ENCODE data around the gene RNU6-1.

Gene RNU6-1

GRCh38 chr15:67878712-67879206, 38.9 kb upstream of the RNU6-1 start:
- DNase-seq = no peak
- H3K4me3 Mint-ChIP-seq = no peak overlapping the region
- peaks cover 8% of the 10 kb centered on the region for H3K9me3 Mint-ChIP-seq
- no peaks in the 10 kb centered on the region for H3K36me3 Mint-ChIP-seq (ENCODE audit: low read depth)
- no peak overlapping the region for H3K27ac Mint-ChIP-seq
- peaks cover 12% of the 10 kb centered on the region for H3K27me3 Mint-ChIP-seq (ENCODE audit: low read depth, poor library complexity)
- TF ChIP-seq, protein P1, sequence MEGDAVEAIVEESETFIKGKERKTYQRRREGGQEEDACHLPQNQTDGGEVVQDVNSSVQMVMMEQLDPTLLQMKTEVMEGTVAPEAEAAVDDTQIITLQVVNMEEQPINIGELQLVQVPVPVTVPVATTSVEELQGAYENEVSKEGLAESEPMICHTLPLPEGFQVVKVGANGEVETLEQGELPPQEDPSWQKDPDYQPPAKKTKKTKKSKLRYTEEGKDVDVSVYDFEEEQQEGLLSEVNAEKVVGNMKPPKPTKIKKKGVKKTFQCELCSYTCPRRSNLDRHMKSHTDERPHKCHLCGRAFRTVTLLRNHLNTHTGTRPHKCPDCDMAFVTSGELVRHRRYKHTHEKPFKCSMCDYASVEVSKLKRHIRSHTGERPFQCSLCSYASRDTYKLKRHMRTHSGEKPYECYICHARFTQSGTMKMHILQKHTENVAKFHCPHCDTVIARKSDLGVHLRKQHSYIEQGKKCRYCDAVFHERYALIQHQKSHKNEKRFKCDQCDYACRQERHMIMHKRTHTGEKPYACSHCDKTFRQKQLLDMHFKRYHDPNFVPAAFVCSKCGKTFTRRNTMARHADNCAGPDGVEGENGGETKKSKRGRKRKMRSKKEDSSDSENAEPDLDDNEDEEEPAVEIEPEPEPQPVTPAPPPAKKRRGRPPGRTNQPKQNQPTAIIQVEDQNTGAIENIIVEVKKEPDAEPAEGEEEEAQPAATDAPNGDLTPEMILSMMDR (IDR thresholded peaks at IDR 0.05) = no peak
- peaks cover 45% of the 10 kb centered on the region for H3K4me1 Mint-ChIP-seq

DNA sequence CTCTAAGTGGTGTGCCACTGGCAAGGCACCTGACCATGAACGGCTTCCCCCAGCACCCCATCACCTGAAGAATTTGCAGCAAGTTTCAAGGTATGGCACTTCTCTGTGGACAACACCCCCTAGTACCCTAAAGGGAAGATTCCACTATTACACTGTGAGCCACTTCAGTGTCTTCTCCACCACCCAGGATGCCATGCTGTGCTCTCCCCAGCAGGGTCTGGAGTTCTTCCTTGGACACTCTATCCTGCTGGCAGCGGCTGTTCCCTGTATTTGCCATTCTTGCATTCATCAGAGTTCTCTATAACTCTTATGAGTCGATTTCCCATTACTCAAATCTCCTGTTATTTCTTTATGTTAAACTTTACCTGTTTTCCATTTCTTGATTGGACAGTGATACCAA, 33.9 kb upstream of the RNU6-1 start:
- Mint-ChIP-seq H3K27me3 (ENCODE audit: low read depth, poor library complexity) (peaks cover 18% of the 10 kb centered on the region), H3K9me3 (peaks cover 51% of the 10 kb centered on the region), H3K4me3 (no peak overlapping the region), H3K27ac (no peak overlapping the region), H3K4me1 (peaks cover 4% of the 10 kb centered on the region), H3K36me3 (ENCODE audit: low read depth) (peaks cover 5% of the 10 kb centered on the region)
- no peak for DNase-seq
- TF ChIP-seq, protein P1 (IDR thresholded peaks at IDR 0.05) = no peak

- H3K27me3 Mint-ChIP-seq (ENCODE audit: low read depth, poor library complexity) = peaks cover 25% of the 10 kb centered on the region
- H3K9me3 Mint-ChIP-seq = peaks cover 51% of the 10 kb centered on the region
- TF ChIP-seq, protein P1 (IDR thresholded peaks at IDR 0.05) = no peak
- H3K4me1 Mint-ChIP-seq = peaks cover 1% of the 10 kb centered on the region
- no peak overlapping the region for H3K4me3 Mint-ChIP-seq
- no peak overlapping the region for H3K27ac Mint-ChIP-seq
- peaks cover 5% of the 10 kb centered on the region for H3K36me3 Mint-ChIP-seq (ENCODE audit: low read depth)
- DNase-seq = no peak
Measured at GRCh38 chr15:67870868-67871408, 31.1 kb upstream of the RNU6-1 start.

DNA sequence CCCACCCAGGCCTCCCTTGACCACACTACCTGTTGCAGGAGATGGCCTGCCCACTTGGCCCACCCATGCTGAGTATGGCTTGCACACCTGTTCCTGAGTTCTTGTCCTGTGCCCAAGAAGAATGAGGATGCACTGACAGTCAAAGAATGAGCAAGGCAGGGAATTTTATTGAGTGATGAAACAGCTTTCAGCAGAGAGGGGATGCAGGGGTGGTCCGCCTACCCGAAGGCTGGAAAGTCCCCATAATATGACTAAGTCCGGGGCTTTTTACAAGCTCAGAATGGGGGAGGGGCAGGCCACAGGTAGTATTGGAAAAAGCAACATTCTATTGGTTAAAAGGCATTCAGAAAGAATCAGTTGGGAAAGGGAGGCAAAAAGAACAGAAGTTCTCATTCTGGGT, 29.9 kb upstream of the RNU6-1 start:
- DNase-seq = no peak
- Mint-ChIP-seq H3K27me3 (ENCODE audit: low read depth, poor library complexity) (peaks cover 25% of the 10 kb centered on the region), H3K4me3 (no peak overlapping the region), H3K27ac (no peak overlapping the region), H3K36me3 (ENCODE audit: low read depth) (peaks cover 5% of the 10 kb centered on the region), H3K9me3 (peaks cover 51% of the 10 kb centered on the region), H3K4me1 (peaks cover 4% of the 10 kb centered on the region)
- TF ChIP-seq, protein P1 (IDR thresholded peaks at IDR 0.05) = no peak

DNA sequence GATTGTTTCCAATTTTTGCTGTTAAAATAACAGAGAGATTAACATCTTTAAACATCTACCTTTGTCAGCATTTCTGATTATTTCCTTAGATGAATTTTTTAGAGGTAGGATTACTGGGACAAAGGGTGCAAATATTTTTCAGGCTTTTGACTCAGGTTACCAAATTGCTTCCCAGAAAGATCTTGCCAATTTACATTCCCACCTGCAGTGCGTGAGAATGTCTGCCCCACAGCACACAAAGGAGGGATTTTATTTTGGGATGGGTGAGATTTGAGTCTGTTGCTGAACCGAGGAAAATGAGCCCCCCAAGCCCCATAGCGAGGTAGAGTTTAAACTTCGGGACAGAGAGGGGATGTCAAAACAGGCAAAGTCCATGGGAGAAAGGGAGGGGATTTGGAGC, 25.9 kb upstream of the RNU6-1 start:
- Mint-ChIP-seq H3K9me3 (peaks cover 16% of the 10 kb centered on the region), H3K27ac (no peak overlapping the region), H3K36me3 (ENCODE audit: low read depth) (no peaks in the 10 kb centered on the region), H3K4me3 (no peak overlapping the region), H3K4me1 (peaks cover 14% of the 10 kb centered on the region), H3K27me3 (ENCODE audit: low read depth, poor library complexity) (peaks cover 13% of the 10 kb centered on the region)
- TF ChIP-seq, protein P1 (IDR thresholded peaks at IDR 0.05) = no peak
- no peak for DNase-seq

GRCh38 chr15:67865331-67865730, 25.5 kb upstream of the RNU6-1 start:
- DNase-seq = no peak
- Mint-ChIP-seq H3K36me3 (ENCODE audit: low read depth) (no peaks in the 10 kb centered on the region), H3K27me3 (ENCODE audit: low read depth, poor library complexity) (peaks cover 13% of the 10 kb centered on the region), H3K9me3 (peaks cover 11% of the 10 kb centered on the region), H3K4me3 (no peak overlapping the region), H3K4me1 (peaks cover 18% of the 10 kb centered on the region), H3K27ac (no peak overlapping the region)
- TF ChIP-seq, protein P1 (IDR thresholded peaks at IDR 0.05) = no peak
